GM12878 (cell line): ENCODE results near the gene LRRC3B. TPM values are rescaled to one million over a fixed set of nuclear protein-coding genes. Genes with fewer than 3 reads are reported as not detected.

Experiments used
- ATAC-seq: fragments of 200-7000 bp; cut with Tn5 transposase; 3 replicates; pipeline ENCODE4 v1.9.1; 2020; ENCODE audit warnings: mild to moderate bottlenecking, moderate library complexity
- BruUV-seq: library from RNA; stranded (reverse); fragments of 400-500 nt; replicated peaks from 2 replicates; lab custom pipeline; 2021; lab: Mats Ljungman, UMichigan
- CTCF ChIA-PET: fragments of 300-600 bp; sonication (Branson Sonifier 250); formaldehyde crosslinking; extraction: SDS; loops from one replicate; lab custom pipeline; 2021; ENCODE audit warnings: inconsistent platforms; lab: Yijun Ruan, JAX
- POLR2A ChIA-PET: fragments of 350-600 bp; formaldehyde crosslinking; extraction: SDS; loops from one replicate; lab custom pipeline; 2021; ENCODE audit warnings: inconsistent platforms; lab: Charles Lee
- RAD21 ChIA-PET: fragments of 300-600 bp; sonication (Branson Sonifier 250); formaldehyde crosslinking; loops from one replicate; lab custom pipeline; 2023; ENCODE audit warnings: antibody characterized with exemption; ENCODE audit not compliant: unreplicated experiment; lab: Charles Lee
- SMC1A ChIA-PET: fragments of 300-600 bp; sonication (Branson Sonifier 250); formaldehyde crosslinking; loops from one replicate; lab custom pipeline; 2023; ENCODE audit not compliant: unreplicated experiment, uncharacterized antibody; lab: Charles Lee
- DNase-seq: peaks from one replicate; pipeline ENCODE4 v3.0.0-alpha.2; 2011; ENCODE audit warnings: low read depth, low spot score
- FAIRE-seq: peaks from 3 replicates; lab custom pipeline; 2011; peaks lifted over from hg19 to GRCh38; lab: Jason Lieb, UNC
- H2AFZ ChIP-seq: 2 replicates; pipeline ENCODE4 v1.6.0; 2011; ENCODE audit warnings: low read depth, low read length, control low read depth; ENCODE audit not compliant: control insufficient read depth
- H3K27ac ChIP-seq: 2 replicates; pipeline ENCODE4 v1.5.1; 2011; ENCODE audit warnings: control low read depth; ENCODE audit not compliant: control insufficient read depth, insufficient read depth
- H3K27me3 ChIP-seq, 2 experiments: replicated peaks in 1 of 2; 2 replicates each; pipeline versions ENCODE4 v1.6.0 to v1.6.1; 2011; ENCODE audit warnings: low read length in 1 of 2; ENCODE audit not compliant: control insufficient read depth in 2 of 2, insufficient read depth in 2 of 2
- H3K36me3 ChIP-seq, 2 experiments: 2 replicates each; pipeline ENCODE4 v1.5.1; 2011; ENCODE audit warnings: low read length in 1 of 2; ENCODE audit not compliant: control insufficient read depth in 2 of 2, insufficient read depth in 2 of 2
- H3K4me1 ChIP-seq: 2 replicates; pipeline ENCODE4 v1.6.1; 2011; ENCODE audit warnings: mild to moderate bottlenecking, low read length, moderate library complexity, mixed read lengths; ENCODE audit not compliant: control insufficient read depth, insufficient read depth
- H3K4me2 ChIP-seq: 2 replicates; pipeline ENCODE4 v1.6.0; 2011; ENCODE audit warnings: control low read depth; ENCODE audit not compliant: control insufficient read depth, insufficient read depth
- H3K4me3 ChIP-seq: fragments of 200-600 bp; sonication (generic); 2 replicates; pipeline ENCODE4 v1.5.1; 2016
- H3K79me2 ChIP-seq: 2 replicates; pipeline ENCODE4 v1.6.0; 2011; ENCODE audit warnings: low read length; ENCODE audit not compliant: control insufficient read depth, insufficient read depth
- H3K9ac ChIP-seq: 2 replicates; pipeline ENCODE4 v1.8.0; 2011; ENCODE audit warnings: low read length, control low read depth, mixed read lengths; ENCODE audit not compliant: control insufficient read depth, insufficient read depth
- H3K9me3 ChIP-seq: replicated peaks from 3 replicates; pipeline ENCODE4 v1.5.1; 2011; ENCODE audit warnings: mild to moderate bottlenecking, low read length; ENCODE audit not compliant: control insufficient read depth, insufficient read depth
- H4K20me1 ChIP-seq: 2 replicates; pipeline ENCODE4 v1.6.0; 2011; ENCODE audit not compliant: control insufficient read depth, insufficient read depth
- ATF2 ChIP-seq: IDR thresholded peaks from 2 replicates; pipeline ENCODE4 v1.6.1; 2012; ENCODE audit warnings: low read length, inconsistent platforms
- CTCF ChIP-seq, 3 experiments: IDR thresholded peaks in 2 of 3; conservative IDR thresholded peaks in 1 of 3; 2 replicates each; pipeline ENCODE4 v1.5.1; 2011; ENCODE audit warnings: low read depth in 3 of 3, low read length in 3 of 3, mild to moderate bottlenecking in 3 of 3, control low read depth in 2 of 3, moderate library complexity in 2 of 3, inconsistent platforms in 1 of 3, mixed read lengths in 1 of 3; ENCODE audit not compliant: control insufficient read depth in 2 of 3, insufficient read depth in 1 of 3; ENCODE audit errors: extremely low read depth in 1 of 3
- RAD21 ChIP-seq: IDR thresholded peaks from 2 replicates; pipeline ENCODE4 v1.6.1; 2011; ENCODE audit warnings: mild to moderate bottlenecking, low read depth, low read length, moderate library complexity; ENCODE audit not compliant: insufficient read depth
- SMARCA5 ChIP-seq: fragments of 450-650 bp; IDR thresholded peaks from 2 replicates; pipeline ENCODE4 v1.6.1; 2017; ENCODE audit warnings: mild to moderate bottlenecking
- SMC3 ChIP-seq: IDR thresholded peaks from 2 replicates; pipeline ENCODE4 v1.6.1; 2011; ENCODE audit warnings: low read length, improper control_type of control experiment, borderline replicate concordance
- STAT1 ChIP-seq: fragments of 450-650 bp; conservative IDR thresholded peaks from 2 replicates; pipeline ENCODE4 v1.6.1; 2014; ENCODE audit warnings: antibody characterized with exemption, mild to moderate bottlenecking
- WGBS: methylation state at CpG from one replicate; pipeline ENCODE4 v1.1.6; 2016; ENCODE audit warnings: low lambda C conversion rate; ENCODE audit not compliant: insufficient replicate concordance, insufficient coverage; ENCODE audit errors: missing lambda C conversion rate; 5-methylcytosine and 5-hydroxymethylcytosine counted together
- in situ Hi-C: fragments of 300-500 bp; cut with MboI; formaldehyde crosslinking; loops from 9 replicates; pipeline ENCODE4 v1.14.3; 2018; ENCODE audit warnings: mixed read lengths
- intact Hi-C: fragments of 100-400 bp; cut with micrococcal nuclease; formaldehyde crosslinking; loops from one replicate; pipeline ENCODE4 v1.14.2; 2022; ENCODE audit not compliant: unreplicated experiment
- polyA plus RNA-seq, 11 experiments: library from polyadenylated mRNA; depleted of rRNA in 4 of 11; unstranded in 6 of 11; stranded (reverse) in 5 of 11; fragments of >200 nt; fragmentation: Nextera tagmentation in 4 of 11; fragmentation: Illumina TruSeq in 1 of 11; extraction: Ambion mirVana in 4 of 11; extraction: Trizol in 1 of 11; gene quantifications; 1 replicate in 1 of 11; 2 replicates in 10 of 11; pipeline versions ENCODE4 v1.2.1 to v1.2.3, GENCODE V29; 2011 to 2016; ENCODE audit warnings: inconsistent platforms in 2 of 11, missing spikeins in 2 of 11, low read depth in 1 of 11
- total RNA-seq, 4 experiments: library from RNA; depleted of rRNA in 3 of 4; stranded (reverse); fragments of >200 nt in 3 of 4; fragmentation: Illumina TruSeq in 1 of 4; extraction: Trizol in 1 of 4; gene quantifications; 2 replicates each; pipeline versions ENCODE4 v1.2.1 to v1.2.3, GENCODE V29; 2013 to 2021

The LRRC3B gene
- total and polyA plus RNA-seq, 10 of the 15 experiments (the other 5 are each of a cell fraction or from before 2014, with no cell fraction given) = not detected

GRCh38 chr3:26712211-26713026 lies 89.8 kb downstream of the LRRC3B start:
- RAD21 ChIA-PET = interaction anchor here (0.9 to 1.3 kb wide), 3 partner anchors 9 to 808 kb away, joined by 3 read pairs; no protein-coding TSS in a partner anchor
- SMC1A ChIA-PET = interaction anchor here (0.6 to 1.6 kb wide), 6 partner anchors 9 to 730 kb away, joined by 3 to 4 read pairs (median 3); no protein-coding TSS in a partner anchor
- H3K4me3 ChIP-seq = no peak overlapping the region
- POLR2A ChIA-PET = no interaction called here
- TF ChIP-seq ATF2 (no peak), STAT1 (no peak), SMARCA5 (no peak), SMC3 (peak; percentile 58), CTCF (IDR thresholded peaks at IDR 0.05 in 2 of 3, conservative IDR thresholded peaks at IDR 0.05 in 1 of 3; ENCODE audit: control insufficient read depth in 2 of 3, extremely low read depth in 1 of 3, insufficient read depth in 1 of 3, low read depth in 3 of 3, low read length in 3 of 3) (peak; percentile 40 to 58 (median 58); a peak in 5 of 6 replicates), RAD21 (peak; percentile 79)
- TF ChIP-seq, all 136 proteins: peak for 3
- in situ Hi-C loops = no loop called here
- no peak for DNase-seq
- no TSS peak for BruUV-seq
- intact Hi-C loops = loop anchor here (5.0 to 10.0 kb wide), 2 partner anchors 808 to 1065 kb away; no protein-coding TSS in a partner anchor
- Histone ChIP-seq H4K20me1 (no peaks in the 10 kb centered on the region), H3K36me3 (no peaks in the 10 kb centered on the region), H3K4me2 (no peak overlapping the region), H3K27ac (no peak overlapping the region), H3K9me3 (no peaks in the 10 kb centered on the region; the same call in 2 of the 3 replicates), H3K9ac (no peak overlapping the region), H3K4me1 (no peaks in the 10 kb centered on the region), H2AFZ (no peak overlapping the region), H3K27me3 (no peaks in the 10 kb centered on the region), H3K79me2 (no peaks in the 10 kb centered on the region)
- CTCF ChIA-PET = interaction anchor here (0.7 to 2.1 kb wide), 12 partner anchors 10 to 1180 kb away, joined by 3 to 26 read pairs (median 4); no protein-coding TSS in a partner anchor
- 15% methylated on average over 5 of the region's 5 CpGs for WGBS
- no peak for FAIRE-seq
- peak; percentile 84 for ATAC-seq
